Neural crest cell (in vitro differentiated cells): ENCODE results near the gene APOO. TPM values are rescaled to one million over a fixed set of nuclear protein-coding genes. Genes with fewer than 3 reads are reported as not detected.

Source experiments
- DNase-seq: peaks from one replicate; pipeline ENCODE4 v3.0.0; 2021; ENCODE audit warnings: low read depth, mixed read lengths, low spot score
- H3K27ac Mint-ChIP-seq: one replicate; pipeline ENCODE4 v1.8.0; 2021; ENCODE audit warnings: mild to moderate bottlenecking, mixed read lengths; ENCODE audit not compliant: unreplicated experiment
- H3K27me3 Mint-ChIP-seq: 2 replicates; pipeline ENCODE4 v1.8.0; 2021; ENCODE audit warnings: low read depth, mild to moderate bottlenecking, mixed read lengths
- H3K36me3 Mint-ChIP-seq: 2 replicates; pipeline ENCODE4 v1.8.0; 2021; ENCODE audit warnings: low read depth, mild to moderate bottlenecking, mixed read lengths
- H3K4me1 Mint-ChIP-seq: 2 replicates; pipeline ENCODE4 v1.8.0; 2021; ENCODE audit warnings: mixed read lengths
- H3K4me3 Mint-ChIP-seq: one replicate; pipeline ENCODE4 v1.8.0; 2021; ENCODE audit warnings: mild to moderate bottlenecking, mixed read lengths
- H3K9me3 Mint-ChIP-seq: 2 replicates; pipeline ENCODE4 v1.8.0; 2021; ENCODE audit warnings: mixed read lengths
- total RNA-seq: library from RNA; stranded (reverse); gene quantifications from 2 replicates; pipeline ENCODE4 v1.2.1, GENCODE V29; 2021
- TF ChIP-seq, protein P1 (sequence below): fragments of 200-600 bp; sonication (generic); conservative IDR thresholded peaks from 2 replicates; pipeline ENCODE4 v1.5.0; 2021; ENCODE audit warnings: antibody characterized with exemption, mild to moderate bottlenecking

The APOO gene
- total RNA-seq, 1 donor from 2014 or later, result 91.0 TPM

DNA sequence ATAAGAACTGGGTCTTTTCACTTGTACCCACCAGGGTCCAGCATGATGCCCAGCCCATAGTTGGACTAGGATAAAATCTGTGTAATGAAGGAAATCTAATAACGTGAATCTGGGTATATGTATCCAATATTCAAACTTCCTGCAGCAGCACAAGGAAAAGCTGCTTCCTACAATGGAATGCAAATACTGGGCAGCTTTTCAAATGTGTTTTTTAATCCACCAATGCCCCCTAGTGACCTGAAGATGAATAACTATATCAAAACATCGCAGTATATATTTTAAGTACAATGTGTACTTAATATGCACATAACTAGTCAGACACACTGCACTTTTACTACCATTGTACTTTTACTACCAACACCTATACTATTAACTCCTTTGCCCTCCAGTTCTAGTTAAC lies 5.3 kb downstream of the APOO start:
- H3K27me3 Mint-ChIP-seq, result no peaks in the 10 kb centered on the region
- H3K36me3 Mint-ChIP-seq, result no peaks in the 10 kb centered on the region
- no peak for DNase-seq
- no peak overlapping the region for H3K4me3 Mint-ChIP-seq
- no peak overlapping the region for H3K27ac Mint-ChIP-seq
- TF ChIP-seq, protein P1, sequence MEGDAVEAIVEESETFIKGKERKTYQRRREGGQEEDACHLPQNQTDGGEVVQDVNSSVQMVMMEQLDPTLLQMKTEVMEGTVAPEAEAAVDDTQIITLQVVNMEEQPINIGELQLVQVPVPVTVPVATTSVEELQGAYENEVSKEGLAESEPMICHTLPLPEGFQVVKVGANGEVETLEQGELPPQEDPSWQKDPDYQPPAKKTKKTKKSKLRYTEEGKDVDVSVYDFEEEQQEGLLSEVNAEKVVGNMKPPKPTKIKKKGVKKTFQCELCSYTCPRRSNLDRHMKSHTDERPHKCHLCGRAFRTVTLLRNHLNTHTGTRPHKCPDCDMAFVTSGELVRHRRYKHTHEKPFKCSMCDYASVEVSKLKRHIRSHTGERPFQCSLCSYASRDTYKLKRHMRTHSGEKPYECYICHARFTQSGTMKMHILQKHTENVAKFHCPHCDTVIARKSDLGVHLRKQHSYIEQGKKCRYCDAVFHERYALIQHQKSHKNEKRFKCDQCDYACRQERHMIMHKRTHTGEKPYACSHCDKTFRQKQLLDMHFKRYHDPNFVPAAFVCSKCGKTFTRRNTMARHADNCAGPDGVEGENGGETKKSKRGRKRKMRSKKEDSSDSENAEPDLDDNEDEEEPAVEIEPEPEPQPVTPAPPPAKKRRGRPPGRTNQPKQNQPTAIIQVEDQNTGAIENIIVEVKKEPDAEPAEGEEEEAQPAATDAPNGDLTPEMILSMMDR, result peak; percentile 78
- H3K4me1 Mint-ChIP-seq, result peaks cover 41% of the 10 kb centered on the region
- H3K9me3 Mint-ChIP-seq, result no peaks in the 10 kb centered on the region

DNA sequence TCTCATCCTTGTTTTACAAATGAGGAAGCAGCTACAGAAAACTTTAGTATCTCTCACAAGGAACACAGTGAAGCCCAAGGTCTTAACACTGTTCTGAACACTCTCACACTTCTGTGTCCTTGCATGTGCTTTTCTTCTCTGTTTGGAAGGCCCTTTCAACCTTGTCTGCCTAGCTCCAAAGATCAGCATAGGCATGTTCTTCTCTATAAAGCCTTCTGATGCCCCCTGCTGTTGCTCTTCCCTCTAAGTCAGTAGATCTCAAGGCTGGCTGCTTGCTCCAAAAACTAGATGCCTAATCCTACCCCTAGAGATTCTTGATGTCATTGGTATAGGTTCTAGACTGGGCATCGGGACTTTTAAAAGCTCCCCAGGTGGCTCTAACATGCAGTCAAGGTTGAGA lies 5.9 kb downstream of the APOO start:
- no peaks in the 10 kb centered on the region for H3K36me3 Mint-ChIP-seq
- no peak overlapping the region for H3K4me3 Mint-ChIP-seq
- no peaks in the 10 kb centered on the region for H3K27me3 Mint-ChIP-seq
- TF ChIP-seq, protein P1, result peak; percentile 66
- H3K4me1 Mint-ChIP-seq, result peaks cover 45% of the 10 kb centered on the region
- H3K27ac Mint-ChIP-seq, result no peak overlapping the region
- H3K9me3 Mint-ChIP-seq, result no peaks in the 10 kb centered on the region
- DNase-seq, result peak; percentile 34

- no peak overlapping the region for H3K4me3 Mint-ChIP-seq
- DNase-seq, result no peak
- H3K4me1 Mint-ChIP-seq, result peaks cover 38% of the 10 kb centered on the region
- TF ChIP-seq, protein P1, result no peak
- H3K27ac Mint-ChIP-seq, result no peak overlapping the region
- no peaks in the 10 kb centered on the region for H3K36me3 Mint-ChIP-seq
- no peaks in the 10 kb centered on the region for H3K27me3 Mint-ChIP-seq
- no peaks in the 10 kb centered on the region for H3K9me3 Mint-ChIP-seq
These were observed 6.7 kb downstream of the APOO start for GRCh38 chrX:23901060-23901459.

- peak overlapping the region; percentile 8 for H3K27ac Mint-ChIP-seq
These were observed 7.4 kb downstream of the APOO start for GRCh38 chrX:23900220-23900797.

DNA sequence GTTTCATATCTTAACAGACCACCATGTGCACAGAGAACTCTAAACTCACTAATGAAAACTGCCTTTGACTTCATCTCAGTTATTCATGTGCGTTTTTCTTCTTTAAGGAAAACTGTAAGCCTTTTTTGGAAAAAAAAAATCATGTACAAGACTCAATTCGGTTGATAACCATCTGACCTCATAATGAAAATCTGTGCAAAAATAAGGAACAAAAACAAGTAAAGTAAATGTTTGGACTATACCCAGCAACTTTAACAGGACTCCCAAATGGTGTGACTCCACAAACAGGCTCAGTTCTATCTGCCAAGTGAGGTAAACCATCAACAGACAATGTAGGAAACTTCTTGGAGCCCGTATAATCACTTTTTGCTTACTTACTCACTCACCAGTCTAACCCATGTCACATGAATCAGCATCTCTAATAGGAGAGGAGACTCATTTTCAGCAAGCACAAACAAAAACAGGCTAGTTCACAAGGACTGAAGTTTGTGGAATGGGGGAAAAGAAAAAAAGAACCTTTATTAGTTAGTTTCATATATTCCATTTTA lies 9.3 kb downstream of the APOO start:
- no peak for DNase-seq
- H3K27me3 Mint-ChIP-seq, result no peaks in the 10 kb centered on the region
- peaks cover 4% of the 10 kb centered on the region for H3K36me3 Mint-ChIP-seq
- peak overlapping the region; percentile 53 for H3K4me3 Mint-ChIP-seq
- H3K9me3 Mint-ChIP-seq, result peaks cover 2% of the 10 kb centered on the region
- TF ChIP-seq, protein P1, result no peak
- H3K27ac Mint-ChIP-seq, result peak overlapping the region; percentile 74
- peaks cover 29% of the 10 kb centered on the region for H3K4me1 Mint-ChIP-seq

More at GRCh38 chrX:23900220-23900797, 7.4 kb downstream of the APOO start:
- Mint-ChIP-seq H3K4me3 (no peak overlapping the region), H3K4me1 (peaks cover 32% of the 10 kb centered on the region), H3K9me3 (no peaks in the 10 kb centered on the region), H3K27me3 (no peaks in the 10 kb centered on the region), H3K36me3 (peaks cover under 1% of the 10 kb centered on the region)
- TF ChIP-seq, protein P1, result no peak
- no peak for DNase-seq
